H9 (cell line): ENCODE measurements around the gene NUP88. TPM values are rescaled to one million over a fixed set of nuclear protein-coding genes. Genes with fewer than 3 reads are reported as not detected.
A peak's percentile ranks its signal among the peaks of the same experiment; 100 is the strongest.

Experiments
- DNase-seq: peaks from one replicate; pipeline ENCODE4 v3.0.0-alpha.2; 2017
- H2AFZ ChIP-seq: one replicate; pipeline ENCODE4 v1.6.1; 2013; ENCODE audit warnings: mild to moderate bottlenecking, low read length, control low read depth, moderate library complexity
- H2AK5ac ChIP-seq: 2 replicates; pipeline ENCODE4 v1.6.1; 2013; ENCODE audit warnings: low read length, control low read depth, mixed read lengths; ENCODE audit not compliant: insufficient read length
- H2BK120ac ChIP-seq: one replicate; pipeline ENCODE4 v1.6.1; 2013; ENCODE audit warnings: low read depth, mild to moderate bottlenecking, low read length, control low read depth, inconsistent platforms; ENCODE audit not compliant: poor library complexity, severe bottlenecking
- H2BK12ac ChIP-seq: 2 replicates; pipeline ENCODE4 v1.6.1; 2013; ENCODE audit warnings: low read length, control low read depth, mixed read lengths, low read depth; ENCODE audit not compliant: insufficient read length
- H2BK15ac ChIP-seq: 2 replicates; pipeline ENCODE4 v1.6.1; 2013; ENCODE audit warnings: low read depth, low read length, control low read depth
- H2BK20ac ChIP-seq: one replicate; pipeline ENCODE4 v1.6.1; 2013; ENCODE audit warnings: low read depth, mild to moderate bottlenecking, low read length, control low read depth, inconsistent platforms; ENCODE audit not compliant: poor library complexity, severe bottlenecking
- H2BK5ac ChIP-seq: 2 replicates; pipeline ENCODE4 v1.6.1; 2013; ENCODE audit warnings: low read length, control low read depth, mixed read lengths; ENCODE audit not compliant: insufficient read length
- H3K14ac ChIP-seq: 2 replicates; pipeline ENCODE4 v1.6.1; 2013; ENCODE audit warnings: low read length, control low read depth; ENCODE audit not compliant: insufficient read depth
- H3K18ac ChIP-seq: 2 replicates; pipeline ENCODE4 v1.6.1; 2013; ENCODE audit warnings: low read depth, mild to moderate bottlenecking, mixed read lengths, low read length, control low read depth; ENCODE audit not compliant: insufficient read length
- H3K23ac ChIP-seq: 2 replicates; pipeline ENCODE4 v1.6.1; 2013; ENCODE audit warnings: low read length, control low read depth, mixed read lengths, low read depth; ENCODE audit not compliant: insufficient read length
- H3K23me2 ChIP-seq: 2 replicates; pipeline ENCODE4 v1.6.1; 2013; ENCODE audit warnings: low read depth, mild to moderate bottlenecking, mixed read lengths, low read length, control low read depth; ENCODE audit not compliant: insufficient read length, poor library complexity, severe bottlenecking
- H3K27ac ChIP-seq: 2 replicates; pipeline ENCODE4 v1.5.1; 2013; ENCODE audit warnings: low read length, control low read depth, mixed read lengths, low read depth; ENCODE audit not compliant: insufficient read length
- H3K27me3 ChIP-seq: 2 replicates; pipeline ENCODE4 v1.6.1; 2013; ENCODE audit warnings: low read length, control low read depth, inconsistent platforms; ENCODE audit not compliant: insufficient read depth
- H3K4ac ChIP-seq: 2 replicates; pipeline ENCODE4 v1.6.1; 2013; ENCODE audit warnings: low read depth, mild to moderate bottlenecking, control low read depth, inconsistent platforms, low read length, moderate library complexity
- H3K4me1 ChIP-seq: 2 replicates; pipeline ENCODE4 v1.6.1; 2013; ENCODE audit warnings: low read length, control low read depth, inconsistent platforms; ENCODE audit not compliant: insufficient read depth
- H3K4me2 ChIP-seq: 2 replicates; pipeline ENCODE4 v1.6.1; 2013; ENCODE audit warnings: low read length, control low read depth, mixed read lengths; ENCODE audit not compliant: insufficient read length, insufficient read depth
- H3K56ac ChIP-seq: 2 replicates; pipeline ENCODE4 v1.6.1; 2013; ENCODE audit warnings: low read depth, mild to moderate bottlenecking, mixed read lengths, low read length, control low read depth; ENCODE audit not compliant: insufficient read length
- H3K79me1 ChIP-seq: 2 replicates; pipeline ENCODE4 v1.6.1; 2013; ENCODE audit warnings: low read depth, mild to moderate bottlenecking, moderate library complexity, low read length, control low read depth, inconsistent platforms; ENCODE audit not compliant: insufficient read depth, poor library complexity, severe bottlenecking
- H3K79me2 ChIP-seq: 2 replicates; pipeline ENCODE4 v1.6.1; 2013; ENCODE audit warnings: low read length, control low read depth, inconsistent platforms; ENCODE audit not compliant: insufficient read depth
- H3K9ac ChIP-seq: 2 replicates; pipeline ENCODE4 v1.6.1; 2013; ENCODE audit warnings: low read length, control low read depth, mixed read lengths; ENCODE audit not compliant: insufficient read length; ENCODE audit errors: extremely low read depth
- H3K9me3 ChIP-seq: one replicate; pipeline ENCODE4 v1.6.1; 2013; ENCODE audit warnings: low read depth, low read length, inconsistent platforms; ENCODE audit not compliant: control insufficient read depth
- H3T11ph ChIP-seq: one replicate; pipeline ENCODE4 v1.6.1; 2013; ENCODE audit warnings: mild to moderate bottlenecking, low read length, control low read depth, inconsistent platforms
- H4K20me1 ChIP-seq: one replicate; pipeline ENCODE4 v1.6.1; 2013; ENCODE audit not compliant: control insufficient read depth, insufficient read length, insufficient read depth
- H4K5ac ChIP-seq: 2 replicates; pipeline ENCODE4 v1.6.1; 2013; ENCODE audit warnings: low read depth, mild to moderate bottlenecking, mixed read lengths, low read length, control low read depth; ENCODE audit not compliant: insufficient read length
- H4K8ac ChIP-seq: replicated peaks from 2 replicates; pipeline ENCODE4 v1.6.1; 2013; ENCODE audit warnings: low read length, control low read depth, mixed read lengths, low read depth; ENCODE audit not compliant: insufficient read length
- H4K91ac ChIP-seq: 2 replicates; pipeline ENCODE4 v1.6.1; 2013; ENCODE audit warnings: low read depth, mild to moderate bottlenecking, moderate library complexity, mixed read lengths, low read length, control low read depth; ENCODE audit not compliant: insufficient read length
- H3K27ac Mint-ChIP-seq, 3 experiments: 2 replicates in 2 of 3; 3 replicates in 1 of 3; pipeline ENCODE4 v1.8.0; 2020 to 2021; ENCODE audit warnings: mixed read lengths in 3 of 3, mild to moderate bottlenecking in 1 of 3, moderate library complexity in 1 of 3
- H3K27me3 Mint-ChIP-seq: 2 replicates; pipeline ENCODE4 v1.8.0; 2021; ENCODE audit warnings: low read depth, mild to moderate bottlenecking, moderate library complexity, mixed read lengths
- H3K36me3 Mint-ChIP-seq, 3 experiments: 2 replicates in 2 of 3; 3 replicates in 1 of 3; pipeline ENCODE4 v1.8.0; 2020 to 2021; ENCODE audit warnings: low read depth in 3 of 3, mixed read lengths in 3 of 3; ENCODE audit not compliant: insufficient read depth in 1 of 3
- H3K4me1 Mint-ChIP-seq, 2 experiments: 2 replicates each; pipeline ENCODE4 v1.8.0; 2020; ENCODE audit warnings: mixed read lengths in 2 of 2
- H3K4me3 Mint-ChIP-seq, 2 experiments: 2 replicates in 1 of 2; 3 replicates in 1 of 2; pipeline ENCODE4 v1.8.0; 2020 to 2021; ENCODE audit warnings: mild to moderate bottlenecking in 2 of 2, mixed read lengths in 2 of 2, moderate library complexity in 1 of 2
- H3K9me3 Mint-ChIP-seq, 2 experiments: 2 replicates in 1 of 2; 3 replicates in 1 of 2; pipeline ENCODE4 v1.8.0; 2020; ENCODE audit warnings: mild to moderate bottlenecking in 2 of 2, mixed read lengths in 2 of 2, moderate library complexity in 1 of 2
- WGBS: extraction: QIAGEN DNeasy Blood & Tissue Kit; methylation state at CpG from one replicate; pipeline ENCODE4 v1.1.7; 2013; ENCODE audit warnings: missing lambda C conversion rate, low lambda C conversion rate, mixed read lengths; ENCODE audit not compliant: insufficient read length; ENCODE audit errors: extremely low coverage; 5-methylcytosine and 5-hydroxymethylcytosine counted together
- total RNA-seq: library from RNA; stranded (reverse); gene quantifications from 2 replicates; pipeline ENCODE4 v1.2.1, GENCODE V29; 2021
- TF ChIP-seq, protein P1 (sequence below): fragments of 200-600 bp; sonication (generic); conservative IDR thresholded peaks from 3 replicates; pipeline ENCODE4 v1.8.0; 2021; ENCODE audit warnings: antibody characterized with exemption, mild to moderate bottlenecking

NUP88 gene
- total RNA-seq, 1 experiment from 2014 or later = 98.2 TPM

- no peaks in the 10 kb centered on the region for H3K79me1 ChIP-seq
- H2AFZ ChIP-seq = no peak overlapping the region
- no peaks in the 10 kb centered on the region for H3K79me2 ChIP-seq
- no peak overlapping the region for H4K8ac ChIP-seq
- H3K27me3 ChIP-seq = no peaks in the 10 kb centered on the region
- DNase-seq = no peak
- H2BK20ac ChIP-seq = no peak overlapping the region
- no peak overlapping the region for H2BK5ac ChIP-seq
- no peak overlapping the region for H3T11ph ChIP-seq
- no peaks in the 10 kb centered on the region for H3K9me3 ChIP-seq
- H3K23me2 ChIP-seq = no peaks in the 10 kb centered on the region
- Mint-ChIP-seq H3K4me3 (no peak overlapping the region), H3K27me3 (no peaks in the 10 kb centered on the region), H3K27ac (peak overlapping the region in 1 of 3 experiments; percentile 27; a peak in 2 of 7 replicates), H3K9me3 (no peaks in the 10 kb centered on the region), H3K36me3 (peaks cover 65 to 96% (median 79%) of the 10 kb centered on the region in 3 experiments; a peak in 6 of 7 replicates), H3K4me1 (no peaks in the 10 kb centered on the region; a peak in 1 of 4 replicates)
- no peak overlapping the region for H4K5ac ChIP-seq
- H2BK120ac ChIP-seq = no peak overlapping the region
- no peaks in the 10 kb centered on the region for H4K20me1 ChIP-seq
- H3K4me2 ChIP-seq = no peak overlapping the region
- no peak overlapping the region for H2BK15ac ChIP-seq
- no peak overlapping the region for H2BK12ac ChIP-seq
- TF ChIP-seq, protein P1, sequence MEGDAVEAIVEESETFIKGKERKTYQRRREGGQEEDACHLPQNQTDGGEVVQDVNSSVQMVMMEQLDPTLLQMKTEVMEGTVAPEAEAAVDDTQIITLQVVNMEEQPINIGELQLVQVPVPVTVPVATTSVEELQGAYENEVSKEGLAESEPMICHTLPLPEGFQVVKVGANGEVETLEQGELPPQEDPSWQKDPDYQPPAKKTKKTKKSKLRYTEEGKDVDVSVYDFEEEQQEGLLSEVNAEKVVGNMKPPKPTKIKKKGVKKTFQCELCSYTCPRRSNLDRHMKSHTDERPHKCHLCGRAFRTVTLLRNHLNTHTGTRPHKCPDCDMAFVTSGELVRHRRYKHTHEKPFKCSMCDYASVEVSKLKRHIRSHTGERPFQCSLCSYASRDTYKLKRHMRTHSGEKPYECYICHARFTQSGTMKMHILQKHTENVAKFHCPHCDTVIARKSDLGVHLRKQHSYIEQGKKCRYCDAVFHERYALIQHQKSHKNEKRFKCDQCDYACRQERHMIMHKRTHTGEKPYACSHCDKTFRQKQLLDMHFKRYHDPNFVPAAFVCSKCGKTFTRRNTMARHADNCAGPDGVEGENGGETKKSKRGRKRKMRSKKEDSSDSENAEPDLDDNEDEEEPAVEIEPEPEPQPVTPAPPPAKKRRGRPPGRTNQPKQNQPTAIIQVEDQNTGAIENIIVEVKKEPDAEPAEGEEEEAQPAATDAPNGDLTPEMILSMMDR = no peak
- H3K4ac ChIP-seq = no peak overlapping the region
- H4K91ac ChIP-seq = no peak overlapping the region
- H3K4me1 ChIP-seq = no peaks in the 10 kb centered on the region
- no peak overlapping the region for H3K27ac ChIP-seq
- H3K14ac ChIP-seq = no peak overlapping the region
- H3K56ac ChIP-seq = no peak overlapping the region
- H3K9ac ChIP-seq = no peak overlapping the region
- no peak overlapping the region for H2AK5ac ChIP-seq
- WGBS = no CpG with 5 or more reads among the region's 3 CpGs
- no peak overlapping the region for H3K23ac ChIP-seq
- no peak overlapping the region for H3K18ac ChIP-seq
These were observed 11.0 kb upstream of the NUP88 start for GRCh38 chr17:5430413-5430999.
